ENCODE data around the gene AGMAT.

The AGMAT gene

GRCh38 chr1:15559189-15559810, 25.6 kb downstream of the AGMAT start:
- in situ Hi-C loops (cut with HindIII; ENCODE audit: low sequenced_read_pairs) = no loop called here
- DNase-seq (ENCODE audit: low read depth) = no peak
- H3K4me3 ChIP-seq (ENCODE audit: low read depth, low read length) = no peak overlapping the region
- TF ChIP-seq, protein P1, sequence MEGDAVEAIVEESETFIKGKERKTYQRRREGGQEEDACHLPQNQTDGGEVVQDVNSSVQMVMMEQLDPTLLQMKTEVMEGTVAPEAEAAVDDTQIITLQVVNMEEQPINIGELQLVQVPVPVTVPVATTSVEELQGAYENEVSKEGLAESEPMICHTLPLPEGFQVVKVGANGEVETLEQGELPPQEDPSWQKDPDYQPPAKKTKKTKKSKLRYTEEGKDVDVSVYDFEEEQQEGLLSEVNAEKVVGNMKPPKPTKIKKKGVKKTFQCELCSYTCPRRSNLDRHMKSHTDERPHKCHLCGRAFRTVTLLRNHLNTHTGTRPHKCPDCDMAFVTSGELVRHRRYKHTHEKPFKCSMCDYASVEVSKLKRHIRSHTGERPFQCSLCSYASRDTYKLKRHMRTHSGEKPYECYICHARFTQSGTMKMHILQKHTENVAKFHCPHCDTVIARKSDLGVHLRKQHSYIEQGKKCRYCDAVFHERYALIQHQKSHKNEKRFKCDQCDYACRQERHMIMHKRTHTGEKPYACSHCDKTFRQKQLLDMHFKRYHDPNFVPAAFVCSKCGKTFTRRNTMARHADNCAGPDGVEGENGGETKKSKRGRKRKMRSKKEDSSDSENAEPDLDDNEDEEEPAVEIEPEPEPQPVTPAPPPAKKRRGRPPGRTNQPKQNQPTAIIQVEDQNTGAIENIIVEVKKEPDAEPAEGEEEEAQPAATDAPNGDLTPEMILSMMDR (IDR thresholded peaks at IDR 0.05; ENCODE audit: low read depth, low read length, missing control alignments) = no peak

DNA sequence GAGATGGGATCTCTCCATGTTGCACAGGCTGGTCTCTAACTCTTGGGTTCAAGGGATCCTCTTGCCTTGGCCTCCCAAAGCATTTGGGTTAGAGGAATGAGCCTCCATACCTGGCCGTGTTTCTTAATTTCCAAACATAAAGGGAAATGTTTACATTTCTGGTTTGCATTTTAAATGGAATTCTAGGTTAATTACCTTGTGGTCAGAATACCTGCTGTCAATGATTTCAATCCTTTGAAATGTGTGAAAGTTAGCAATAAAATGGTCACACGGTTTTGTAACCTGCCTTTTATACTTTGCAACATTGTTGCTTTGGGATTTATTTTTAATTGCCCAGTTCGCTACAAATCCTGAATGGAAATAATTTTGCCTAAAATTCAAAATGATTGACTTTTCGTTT, 26.3 kb downstream of the AGMAT start:
- in situ Hi-C loops (cut with HindIII; ENCODE audit: low sequenced_read_pairs) = no loop called here
- TF ChIP-seq, protein P1 (IDR thresholded peaks at IDR 0.05; ENCODE audit: low read depth, low read length, missing control alignments) = no peak
- DNase-seq (ENCODE audit: low read depth) = no peak
- no peak overlapping the region for H3K4me3 ChIP-seq (ENCODE audit: low read depth, low read length)

- in situ Hi-C loops (cut with HindIII; ENCODE audit: low sequenced_read_pairs) = no loop called here
- no peak overlapping the region for H3K4me3 ChIP-seq (ENCODE audit: low read depth, low read length)
Observed at GRCh38 chr1:15557594-15557993, 27.3 kb downstream of the AGMAT start.

GRCh38 chr1:15557008-15557407, 27.8 kb downstream of the AGMAT start:
- H3K4me3 ChIP-seq (ENCODE audit: low read depth, low read length) = no peak overlapping the region
- DNase-seq (ENCODE audit: low read depth) = no peak
- in situ Hi-C loops (cut with HindIII; ENCODE audit: low sequenced_read_pairs) = no loop called here
- TF ChIP-seq, protein P1 (IDR thresholded peaks at IDR 0.05; ENCODE audit: low read depth, low read length, missing control alignments) = no peak

More at GRCh38 chr1:15557594-15557993, 27.3 kb downstream of the AGMAT start:
- TF ChIP-seq, protein P1 (IDR thresholded peaks at IDR 0.05; ENCODE audit: low read depth, low read length, missing control alignments) = no peak
- DNase-seq (ENCODE audit: low read depth) = no peak

- DNase-seq (ENCODE audit: low read depth) = no peak
- TF ChIP-seq, protein P1 (IDR thresholded peaks at IDR 0.05; ENCODE audit: low read depth, low read length, missing control alignments) = no peak
- in situ Hi-C loops (cut with HindIII; ENCODE audit: low sequenced_read_pairs) = no loop called here
- no peak overlapping the region for H3K4me3 ChIP-seq (ENCODE audit: low read depth, low read length)
Observed at GRCh38 chr1:15550573-15550972, 34.3 kb downstream of the AGMAT start.

- no peak overlapping the region for H3K4me3 ChIP-seq (ENCODE audit: low read depth, low read length)
- TF ChIP-seq, protein P1 (IDR thresholded peaks at IDR 0.05; ENCODE audit: low read depth, low read length, missing control alignments) = no peak
- DNase-seq (ENCODE audit: low read depth) = no peak
- in situ Hi-C loops (cut with HindIII; ENCODE audit: low sequenced_read_pairs) = no loop called here
Observed at GRCh38 chr1:15546641-15547040, 38.2 kb downstream of the AGMAT start.

Data from astrocyte of the cerebellum (primary cell).